NK-92 (cell line): ENCODE measurements around the gene LRCH2.
"Not testable (repeated sequence)": the region's sequence is repeated elsewhere in the genome, so short reads cannot be mapped to it uniquely, and the experiment has no call there.

Source experiments
- DNase-seq: peaks from one replicate; lab custom pipeline; 2025; ENCODE audit not compliant: unreplicated experiment; lab: John Stamatoyannopoulos, UW

LRCH2 gene

GRCh38 chrX:115209547-115209946 lies 24.3 kb downstream of the LRCH2 start:
- DNase-seq, result not testable (repeated sequence)

DNA sequence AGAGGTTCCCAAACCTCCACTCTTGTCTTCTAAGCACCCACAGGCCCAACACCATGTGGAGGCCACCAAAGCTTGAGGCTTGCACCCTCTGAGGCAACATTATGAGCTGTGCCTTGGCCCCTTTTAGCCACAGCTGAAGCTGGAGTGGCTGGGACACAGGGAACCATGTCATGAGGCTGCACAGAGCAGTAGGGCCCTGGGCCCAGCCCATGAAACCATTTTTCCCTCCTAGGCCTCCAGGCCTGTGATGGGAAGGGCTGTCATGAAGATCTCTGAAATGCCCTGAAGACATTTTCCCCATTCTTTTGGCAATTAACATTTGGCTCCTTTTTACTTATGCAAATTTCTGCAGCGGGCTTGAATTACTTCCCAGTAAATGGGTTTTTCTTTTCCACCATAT lies 29.9 kb downstream of the LRCH2 start:
- DNase-seq, result no peak

DNA sequence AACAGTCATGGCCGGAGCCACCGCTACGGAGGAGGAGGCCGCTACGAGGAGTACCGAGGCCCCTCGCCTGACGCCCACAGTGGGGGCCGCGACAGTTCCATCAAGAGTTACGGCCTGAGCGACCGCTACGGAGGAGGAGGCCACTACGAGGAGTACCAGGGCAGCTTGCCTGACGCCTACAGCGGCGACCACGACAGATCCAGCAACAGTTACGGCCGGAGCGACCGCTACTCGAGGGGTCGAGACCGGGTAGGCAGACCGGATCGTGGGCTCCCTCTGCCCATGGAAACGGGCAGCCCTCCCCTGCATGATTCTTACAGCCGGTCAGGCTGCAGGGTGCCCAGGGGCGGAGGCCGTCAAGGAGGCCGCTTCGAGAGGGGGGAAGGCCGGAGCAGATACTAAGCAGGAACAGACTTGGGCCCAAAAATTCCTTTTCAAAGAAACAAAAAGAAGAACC lies 41.6 kb downstream of the LRCH2 start:
- no peak for DNase-seq

DNA sequence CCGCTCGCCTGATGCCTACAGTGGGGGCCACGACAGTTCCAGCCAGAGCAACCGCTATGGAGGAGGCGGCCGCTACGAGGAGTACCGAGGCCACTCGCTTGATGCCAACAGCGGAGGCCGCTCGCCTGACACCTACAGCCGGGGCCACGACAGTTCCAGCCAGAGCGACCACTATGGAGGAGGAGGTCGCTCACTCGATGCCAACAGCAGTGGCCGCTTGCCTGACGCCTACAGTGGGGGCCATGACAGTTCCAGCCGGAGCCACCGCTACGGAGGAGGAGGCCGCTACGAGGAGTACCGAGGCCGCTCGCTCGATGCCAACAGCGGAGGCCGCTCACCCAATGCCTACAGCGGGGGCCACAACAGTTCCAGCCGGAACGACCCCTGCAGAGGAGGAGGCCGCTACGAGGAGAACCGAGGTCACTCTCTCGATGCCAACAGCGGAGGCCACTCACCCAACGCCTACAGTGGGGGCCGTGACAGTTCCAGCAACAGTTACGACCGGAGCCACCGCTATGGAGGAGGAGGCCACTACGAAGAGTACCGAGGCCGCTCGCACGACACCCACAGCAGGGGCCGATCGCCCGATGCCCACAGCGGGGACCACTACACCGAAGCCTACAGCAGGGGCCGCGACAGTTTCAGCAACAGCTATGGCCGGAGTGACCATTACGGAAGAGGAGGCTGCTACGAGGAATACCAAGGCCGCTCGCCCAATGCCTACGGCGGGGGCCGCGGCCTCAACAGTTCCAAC lies 42.2 kb downstream of the LRCH2 start:
- no peak for DNase-seq

DNA sequence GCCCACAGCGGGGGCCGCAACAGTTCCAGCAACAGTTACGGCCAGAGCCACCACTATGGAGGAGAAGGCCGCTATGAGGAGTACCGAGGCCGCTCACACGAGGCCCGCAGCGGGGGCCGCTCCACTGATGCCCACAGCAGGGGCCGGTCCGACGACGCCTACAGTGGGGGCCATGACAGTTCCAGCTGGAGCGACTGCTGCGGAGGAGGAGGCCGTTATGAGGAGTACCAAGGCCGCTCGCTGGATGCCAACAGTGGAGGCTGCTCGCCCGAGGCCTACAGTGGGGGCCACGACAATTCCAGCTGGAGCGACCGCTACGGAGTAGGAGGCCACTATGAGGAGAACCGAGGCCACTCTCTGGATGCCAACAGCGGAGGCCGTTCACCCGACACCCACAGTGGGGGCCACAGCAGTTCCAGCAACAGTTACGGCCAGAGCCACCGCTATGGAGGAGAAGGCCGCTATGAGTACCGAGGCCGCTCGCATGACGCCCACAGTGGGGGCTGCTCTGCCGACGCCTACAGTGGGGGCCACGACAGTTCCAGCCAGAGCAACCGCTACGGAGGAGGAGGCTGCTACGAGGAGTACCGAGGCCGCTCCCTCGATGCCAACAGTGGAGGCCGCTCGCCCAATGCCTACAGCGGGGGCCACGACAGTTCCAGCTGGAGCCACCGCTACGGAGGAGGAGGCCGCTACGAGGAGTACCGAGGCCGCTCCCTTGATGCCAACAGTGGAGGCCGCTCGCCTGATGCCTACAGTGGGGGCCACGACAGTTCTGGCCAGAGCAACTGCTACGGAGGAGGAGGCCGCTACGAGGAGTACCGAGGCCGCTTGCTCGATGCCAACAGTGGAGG lies 43.0 kb downstream of the LRCH2 start:
- no peak for DNase-seq

DNA sequence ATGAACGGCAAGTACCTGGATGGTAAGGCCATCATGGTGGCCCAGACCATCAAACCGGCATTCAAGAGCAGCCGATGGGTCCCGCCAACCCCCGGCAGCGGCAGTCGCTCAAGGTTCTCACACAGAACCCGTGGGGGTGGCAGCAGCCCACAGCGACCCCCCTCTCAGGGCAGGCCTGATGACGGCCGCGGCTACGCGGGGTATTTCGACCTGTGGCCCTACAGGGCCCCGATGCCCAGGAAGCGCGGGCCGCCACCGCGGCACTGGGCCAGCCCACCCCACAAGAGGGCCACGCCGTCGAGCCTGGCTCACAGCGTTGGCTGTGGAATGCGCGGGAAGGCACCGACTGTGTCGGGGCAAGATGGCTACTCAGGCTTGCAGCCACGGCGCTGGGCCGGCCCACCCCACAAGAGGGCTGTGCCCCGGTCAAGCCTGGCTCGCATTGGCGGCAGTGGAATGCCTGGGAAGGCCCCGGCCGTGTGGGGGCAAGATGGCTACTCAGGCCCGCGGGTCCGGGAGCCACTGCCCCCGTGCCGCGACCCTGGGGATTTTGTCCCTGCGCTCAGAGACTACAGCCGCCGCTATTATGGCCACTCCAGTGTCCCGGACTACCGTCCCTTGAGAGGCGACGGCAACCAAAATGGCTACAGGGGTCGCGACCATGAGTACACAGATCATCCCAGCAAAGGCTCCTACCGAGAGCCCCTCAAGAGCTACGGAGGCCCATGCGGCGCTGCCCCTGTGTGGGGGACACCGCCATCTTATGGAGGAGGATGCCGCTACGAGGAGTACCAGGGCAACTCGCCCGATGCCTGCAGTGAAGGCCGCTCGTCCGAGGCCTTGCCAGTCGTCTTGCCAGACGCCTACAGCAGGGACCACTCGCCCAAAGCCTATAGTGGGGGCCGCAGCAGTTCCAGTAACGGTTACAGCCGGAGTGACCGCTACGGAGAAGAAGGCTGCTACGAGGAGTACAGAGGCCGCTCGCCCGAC lies 44.0 kb downstream of the LRCH2 start:
- DNase-seq, result no peak

GRCh38 chrX:115189110-115189509 lies 44.8 kb downstream of the LRCH2 start, which contains the start of gene RBMXL3:
Gene RBMXL3 (plus strand): TSS chrX:115189410. CDS start chrX:115189442, 32 bp downstream.
- DNase-seq, result no peak

- DNase-seq, result no peak
Measured at GRCh38 chrX:115183980-115184379, 49.9 kb downstream of the LRCH2 start.

DNA sequence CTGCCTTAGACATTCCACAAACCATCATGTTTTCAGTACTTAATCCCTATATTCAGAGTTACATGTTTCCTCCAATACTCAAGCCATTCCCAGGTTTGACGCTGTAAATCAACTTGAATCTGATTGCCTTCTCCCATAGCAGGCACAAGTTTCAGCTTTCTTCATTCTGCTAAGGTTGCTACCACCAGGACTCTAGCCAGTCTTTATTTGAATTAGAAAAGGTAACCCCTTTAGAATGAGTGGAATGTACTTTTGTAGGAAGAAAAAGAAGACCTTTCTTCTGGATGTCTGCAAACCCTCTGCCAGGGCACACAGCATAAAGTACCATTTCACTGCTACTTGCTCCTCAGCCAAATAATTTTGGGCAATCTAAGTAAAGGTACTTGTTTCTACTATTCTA lies 55.4 kb downstream of the LRCH2 start:
- DNase-seq, result no peak

GRCh38 chrX:115177932-115178331 lies 56.0 kb downstream of the LRCH2 start:
- no peak for DNase-seq

DNA sequence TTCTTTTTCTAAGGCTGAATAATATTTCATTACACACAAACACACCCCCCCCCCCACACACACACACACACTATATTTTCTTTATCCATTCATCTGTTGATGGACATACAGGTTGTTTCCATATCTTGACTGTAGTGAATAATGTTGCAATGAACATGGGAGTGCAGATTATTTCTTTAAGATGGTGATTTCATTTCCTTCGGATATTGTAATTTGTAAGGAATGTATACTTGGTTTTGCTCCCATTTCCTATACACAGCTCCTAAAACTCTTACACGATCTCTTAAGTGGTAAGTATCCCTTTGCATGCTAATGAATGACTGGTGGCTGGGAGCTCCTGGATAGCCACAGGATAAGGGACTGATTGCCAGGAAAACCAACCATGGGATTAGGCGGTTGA lies 59.3 kb downstream of the LRCH2 start:
- DNase-seq, result no peak

DNA sequence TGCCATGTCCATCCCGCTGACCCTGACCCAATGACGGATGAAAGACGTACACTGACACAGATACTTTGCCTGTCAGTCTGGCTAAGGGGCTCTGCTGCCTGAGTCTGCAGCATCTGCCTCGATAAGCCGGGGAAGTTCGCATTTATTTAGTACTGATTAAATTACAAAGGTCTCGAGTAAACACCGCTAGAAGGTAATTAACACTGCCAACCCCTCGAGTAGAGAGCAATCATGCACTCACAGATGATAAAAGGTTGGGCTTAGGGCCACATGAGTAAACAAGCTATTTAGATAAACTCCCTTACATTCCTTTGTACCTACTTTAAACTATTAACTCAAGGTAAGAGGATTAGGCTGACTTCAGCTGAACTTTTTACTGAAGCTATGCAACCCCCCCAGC lies 60.7 kb downstream of the LRCH2 start:
- DNase-seq, result no peak

- DNase-seq, result no peak
Measured at GRCh38 chrX:115147220-115147619, 86.7 kb downstream of the LRCH2 start.

DNA sequence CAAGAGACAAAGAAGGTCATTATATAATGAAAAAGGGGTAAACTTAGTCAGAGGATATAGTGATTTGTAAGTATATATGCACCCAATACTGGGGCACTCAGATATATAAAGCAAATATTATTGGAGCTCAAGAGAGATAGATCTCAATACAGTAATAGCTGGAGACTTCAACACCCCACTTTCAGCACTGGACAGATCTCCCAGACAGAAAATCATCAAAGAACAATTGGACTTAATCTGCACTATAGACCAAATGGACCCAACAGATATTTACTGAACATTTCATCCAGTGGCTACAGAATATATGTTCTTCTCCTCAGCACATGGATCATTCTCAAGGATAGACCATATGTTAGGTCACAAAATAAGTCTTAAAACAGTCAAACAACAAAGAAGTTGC lies 91.8 kb downstream of the LRCH2 start:
- DNase-seq, result no peak

DNA sequence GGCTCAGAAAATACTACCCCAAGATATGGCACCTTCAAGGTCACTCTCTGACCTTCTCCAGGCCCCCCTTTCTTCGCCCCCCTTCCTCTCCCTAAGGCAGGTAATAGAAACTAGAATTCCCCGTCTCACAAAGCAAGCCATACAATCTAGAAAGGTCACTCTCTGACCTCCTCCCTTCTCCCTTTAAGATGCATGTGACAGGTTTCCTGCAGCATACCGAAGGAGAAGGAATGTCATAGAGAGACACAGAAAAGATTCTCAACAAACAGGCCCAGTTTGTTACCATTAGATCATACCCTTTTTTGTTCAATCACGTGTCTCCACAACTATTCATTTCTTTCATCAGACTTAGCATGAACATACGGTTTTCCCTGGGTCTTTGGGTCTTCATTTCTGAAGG lies 95.9 kb downstream of the LRCH2 start:
- no peak for DNase-seq

DNA sequence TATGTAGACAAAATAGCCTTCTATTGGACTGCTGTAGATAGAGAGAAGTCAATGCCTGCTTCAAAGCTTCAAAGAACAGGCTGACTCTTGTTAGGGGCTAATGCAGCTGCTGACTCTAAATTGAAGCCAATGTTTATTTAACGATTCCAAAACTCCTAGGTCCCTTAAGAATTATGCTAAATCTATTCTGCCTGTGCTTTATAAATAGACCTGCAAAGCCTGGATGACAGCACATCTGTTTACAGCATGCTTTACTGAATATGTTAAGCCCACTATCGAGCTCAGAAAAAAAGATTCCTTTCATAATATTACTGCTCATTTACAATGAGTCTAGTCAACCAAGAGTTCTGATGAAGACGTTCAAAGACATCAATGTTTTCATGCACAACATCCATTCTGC lies 99.5 kb downstream of the LRCH2 start:
- no peak for DNase-seq

DNA sequence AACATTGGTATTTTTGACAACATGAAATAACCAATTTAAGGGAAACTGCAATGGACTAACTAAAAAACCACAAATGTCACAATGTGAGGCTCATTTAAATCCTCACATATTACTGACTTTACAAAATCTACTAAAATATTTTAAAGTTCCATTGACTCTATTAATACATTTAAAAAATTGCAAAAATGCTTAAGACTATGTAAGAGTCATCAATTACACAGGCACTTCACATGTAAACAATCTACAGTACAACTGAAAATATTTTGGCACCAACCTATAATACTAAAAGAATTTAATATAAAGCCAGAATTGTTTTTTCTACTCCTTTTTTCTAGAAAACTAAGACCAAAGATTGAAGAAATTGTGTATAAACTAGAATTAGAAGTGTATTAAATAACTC lies 121.5 kb downstream of the LRCH2 start:
- no peak for DNase-seq

DNA sequence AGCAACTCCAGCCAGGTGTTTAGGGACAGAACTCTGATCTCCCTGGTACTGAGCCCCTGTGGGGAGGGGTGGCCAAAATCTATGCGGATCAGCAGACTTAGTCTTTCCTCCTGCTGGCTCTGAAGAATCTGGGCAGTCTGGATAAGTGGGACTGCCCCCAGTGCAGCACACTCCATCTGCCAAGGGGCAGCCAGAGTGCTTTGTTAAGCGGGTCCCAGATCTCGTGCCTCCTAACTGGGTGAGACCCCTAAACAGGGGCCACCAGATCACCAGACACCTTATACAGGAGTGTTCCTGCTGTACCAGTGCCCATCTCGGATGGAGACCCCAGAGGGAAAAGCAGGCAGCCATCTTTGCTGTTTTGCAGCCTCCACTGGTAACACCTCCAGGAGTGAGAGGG lies 135.0 kb downstream of the LRCH2 start:
- no peak for DNase-seq

DNA sequence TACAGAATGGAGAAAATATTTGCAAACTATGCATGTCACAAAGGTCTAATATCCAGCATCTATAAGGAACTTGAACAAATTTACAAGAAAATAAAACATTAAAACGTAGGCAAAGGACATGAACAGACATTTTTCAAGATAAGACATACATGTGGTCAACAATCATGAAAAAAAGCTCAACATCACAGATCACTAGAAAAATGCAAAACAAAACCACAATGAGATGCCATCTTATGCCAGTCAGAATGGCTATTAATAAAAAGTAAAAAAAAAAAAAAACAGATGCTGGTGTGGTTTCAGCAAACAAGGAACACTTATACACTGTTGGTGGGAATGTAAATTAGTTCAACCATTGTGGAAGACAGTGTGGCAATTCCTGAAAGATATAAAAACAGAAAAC lies 140.7 kb downstream of the LRCH2 start:
- DNase-seq, result no peak

- DNase-seq, result no peak
Measured at GRCh38 chrX:115089419-115089818, 144.5 kb downstream of the LRCH2 start.

- no peak for DNase-seq
Measured at GRCh38 chrX:115068896-115069295, 165.0 kb downstream of the LRCH2 start.
